HG03457 (cell line): Measurements from ENCODE around the gene MRPS33.
"Not testable (repeated sequence)": the region's sequence is repeated elsewhere in the genome, so short reads cannot be mapped to it uniquely, and the experiment has no call there.

Experiments
- ATAC-seq: cut with Tn5 transposase; IDR thresholded peaks from one replicate; pipeline ENCODE4 v1.9.1; 2021; ENCODE audit warnings: moderate number of reproducible peaks; ENCODE audit not compliant: unreplicated experiment

The MRPS33 gene

DNA sequence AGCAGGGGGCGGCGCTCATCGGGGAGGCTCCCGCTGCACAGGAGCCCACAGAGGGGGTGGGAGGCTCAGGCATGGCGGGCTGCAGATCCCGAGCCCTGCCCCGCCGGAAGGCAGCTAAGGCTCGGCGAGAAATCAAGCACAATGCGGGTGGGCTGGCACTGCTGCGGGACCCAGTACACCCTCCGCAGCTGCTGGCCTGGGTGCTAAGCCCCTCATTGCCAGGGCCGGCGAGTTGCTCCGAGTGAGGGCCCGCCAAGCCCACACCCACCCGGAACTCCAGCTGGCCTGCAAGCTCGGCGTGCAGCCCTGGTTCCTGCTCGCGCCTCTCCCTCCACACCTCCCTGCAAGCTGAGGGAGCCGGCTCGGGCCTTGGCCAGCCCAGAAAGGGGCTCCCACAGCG is 57.8 kb downstream of the MRPS33 start:
- not testable (repeated sequence) for ATAC-seq
